K562 (cell line): ENCODE data around the gene MARK2. TPM values are rescaled to one million over a fixed set of nuclear protein-coding genes. Genes with fewer than 3 reads are reported as not detected.

Source experiments
- CAMTA2 ChIP-seq: fragments of 250-450 bp; sonication (Bioruptor Pico); conservative IDR thresholded peaks from 2 replicates; pipeline ENCODE4 v1.5.1; 2022
- FOXA1 ChIP-seq: fragments of 450-650 bp; IDR thresholded peaks from 2 replicates; pipeline ENCODE4 v1.6.1; 2016; ENCODE audit warnings: mild to moderate bottlenecking, borderline replicate concordance
- HOMEZ ChIP-seq: fragments of 250-450 bp; sonication (Bioruptor Pico); IDR thresholded peaks from 2 replicates; pipeline ENCODE4 v1.4.0; 2020; ENCODE audit warnings: mild to moderate bottlenecking, moderate library complexity
- MBD2 ChIP-seq: sonication (generic); IDR thresholded peaks from 2 replicates; pipeline ENCODE4 v1.6.1; 2016; ENCODE audit warnings: low read depth, borderline replicate concordance
- MCM7 ChIP-seq, 2 experiments: fragments of 450-650 bp; IDR thresholded peaks; 2 replicates each; pipeline ENCODE4 v1.6.1; 2016 to 2018
- POLR2A ChIP-seq: fragments of 450-650 bp; conservative IDR thresholded peaks from 2 replicates; pipeline ENCODE4 v1.6.1; 2016
- PRDM10 ChIP-seq: fragments of 450-650 bp; IDR thresholded peaks from 2 replicates; pipeline ENCODE4 v1.6.1; 2018; ENCODE audit not compliant: partially characterized antibody
- PRMT5 ChIP-seq: sonication (generic); formaldehyde crosslinking; IDR thresholded peaks from 2 replicates; pipeline ENCODE4 v1.5.0; 2020; ENCODE audit warnings: missing genetic modification reagents
- RBM17 ChIP-seq: fragments of 200-400 bp; formaldehyde crosslinking; IDR thresholded peaks from 2 replicates; pipeline ENCODE4 v1.6.1; 2017; ENCODE audit warnings: low read depth, mild to moderate bottlenecking, low read length, borderline replicate concordance
- RHOXF2B ChIP-seq: fragments of 250-450 bp; sonication (Bioruptor Pico); conservative IDR thresholded peaks from 2 replicates; pipeline ENCODE4 v1.5.1; 2021
- TBL1XR1 ChIP-seq, 2 experiments: IDR thresholded peaks; 2 replicates each; pipeline ENCODE4 v1.6.1; 2012; ENCODE audit warnings: improper control_type of control experiment in 2 of 2, low read length in 2 of 2, mild to moderate bottlenecking in 1 of 2
- TRIM24 ChIP-seq, 2 experiments: fragments of 450-650 bp; IDR thresholded peaks; 2 replicates each; pipeline ENCODE4 v1.6.1; 2016
- TRIM25 ChIP-seq: fragments of 450-650 bp; IDR thresholded peaks from 2 replicates; pipeline ENCODE4 v1.7.0; 2016; ENCODE audit warnings: borderline replicate concordance
- ZFX ChIP-seq: sonication (generic); formaldehyde crosslinking; IDR thresholded peaks from 2 replicates; pipeline ENCODE4 v1.8.0; 2022; ENCODE audit warnings: mild to moderate bottlenecking, missing genetic modification reagents, moderate library complexity
- ZNF253 ChIP-seq: fragments of 250-450 bp; sonication (Bioruptor Pico); conservative IDR thresholded peaks from 2 replicates; pipeline ENCODE4 v1.6.1; 2021; ENCODE audit warnings: mild to moderate bottlenecking
- ZNF445 ChIP-seq: fragments of 250-450 bp; sonication (Bioruptor Pico); IDR thresholded peaks from 2 replicates; pipeline ENCODE4 v1.4.0; 2020; ENCODE audit warnings: low read depth, mild to moderate bottlenecking, moderate library complexity
- polyA plus RNA-seq, 8 experiments: library from polyadenylated mRNA; depleted of rRNA in 4 of 8; stranded (reverse) in 5 of 8; unstranded in 3 of 8; fragments of >200 nt; fragmentation: Nextera tagmentation in 2 of 8; fragmentation: Illumina TruSeq in 1 of 8; extraction: Ambion mirVana in 2 of 8; extraction: Trizol in 1 of 8; gene quantifications; 2 replicates each; pipeline versions ENCODE4 v1.2.1 to v1.2.3, GENCODE V29; 2011 to 2014; ENCODE audit warnings: inconsistent platforms in 1 of 8, missing spikeins in 1 of 8
- total RNA-seq, 7 experiments: library from RNA; depleted of rRNA in 6 of 7; stranded (reverse); fragments of >200 nt in 6 of 7; fragmentation: Illumina TruSeq in 2 of 7; extraction: Trizol in 2 of 7; gene quantifications; 2 replicates each; pipeline versions ENCODE4 v1.2.1 to v1.2.3, GENCODE V29; 2011 to 2021; ENCODE audit warnings: low replicate concordance in 1 of 7
- TF ChIP-seq, protein P1 (sequence below): sonication (generic); formaldehyde crosslinking; IDR thresholded peaks from 2 replicates; pipeline ENCODE4 v1.8.0; 2022; ENCODE audit warnings: missing genetic modification reagents, mild to moderate bottlenecking, moderate library complexity, borderline replicate concordance

MARK2 gene
- total and polyA plus RNA-seq, 9 of the 15 experiments (the other 6 are each of a cell fraction or from before 2014, with no cell fraction given) = 0.32 to 43.5 (median 15.1) TPM

- TF ChIP-seq, protein P1, sequence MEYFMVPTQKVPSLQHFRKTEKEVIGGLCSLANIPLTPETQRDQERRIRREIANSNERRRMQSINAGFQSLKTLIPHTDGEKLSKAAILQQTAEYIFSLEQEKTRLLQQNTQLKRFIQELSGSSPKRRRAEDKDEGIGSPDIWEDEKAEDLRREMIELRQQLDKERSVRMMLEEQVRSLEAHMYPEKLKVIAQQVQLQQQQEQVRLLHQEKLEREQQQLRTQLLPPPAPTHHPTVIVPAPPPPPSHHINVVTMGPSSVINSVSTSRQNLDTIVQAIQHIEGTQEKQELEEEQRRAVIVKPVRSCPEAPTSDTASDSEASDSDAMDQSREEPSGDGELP (CRISPR knock-in tag) = peak; percentile 46; the same call in 1 of the 2 replicates
- peak; percentile 87 for TF ChIP-seq ZFX (CRISPR knock-in tag)
- TF ChIP-seq RHOXF2B (CRISPR knock-in tag) = no peak
- TF ChIP-seq FOXA1 = no peak
- TF ChIP-seq MBD2 = no peak
- no peak for TF ChIP-seq ZNF445 (CRISPR knock-in tag)
- no peak for TF ChIP-seq RBM17
- no peak for TF ChIP-seq TRIM25
- TF ChIP-seq TRIM24 (IDR thresholded peaks at IDR 0.05) = 0 out of 4 replicates have a peak, but pooled peaks of 1 of the 2 experiments have one; percentile 16
- TF ChIP-seq CAMTA2 (CRISPR knock-in tag) = no peak
- TF ChIP-seq PRDM10 = no peak
- no peak for TF ChIP-seq HOMEZ
- TF ChIP-seq PRMT5 = no peak
- TF ChIP-seq POLR2A = 0 out of 2 replicates have a peak, but pooled peaks have one; percentile 26
- no peak for TF ChIP-seq MCM7 (IDR thresholded peaks at IDR 0.05)
- TF ChIP-seq ZNF253 (CRISPR knock-in tag) = no peak
- TF ChIP-seq TBL1XR1 (IDR thresholded peaks at IDR 0.05; ENCODE audit: low read length in 2 of 2) = 0 out of 4 replicates have a peak, but pooled peaks of 1 of the 2 experiments have one; percentile 11
Observed at GRCh38 chr11:63917692-63918506, 79.0 kb downstream of the MARK2 start (continued).
